Bronchial epithelial cell (primary cell): ENCODE data around the gene MBOAT7. TPM values are rescaled to one million over a fixed set of nuclear protein-coding genes. Genes with fewer than 3 reads are reported as not detected.
"Not testable (repeated sequence)": the region's sequence is repeated elsewhere in the genome, so short reads cannot be mapped to it uniquely, and the experiment has no call there.

Experiments
- DNase-seq: peaks from one replicate; pipeline ENCODE4 v3.0.0-alpha.2; 2010; ENCODE audit warnings: low read depth
- FAIRE-seq: peaks from 2 replicates; lab custom pipeline; 2011; peaks lifted over from hg19 to GRCh38; lab: Jason Lieb, UNC
- H3K27me3 ChIP-seq: 2 replicates; pipeline ENCODE4 v1.5.1; 2011; ENCODE audit warnings: low read length; ENCODE audit not compliant: control insufficient read depth, insufficient read depth
- H3K36me3 ChIP-seq: 2 replicates; pipeline ENCODE4 v1.5.1; 2011; ENCODE audit warnings: low read length; ENCODE audit not compliant: control insufficient read depth, insufficient read depth
- H3K4me3 ChIP-seq: 2 replicates; pipeline ENCODE4 v1.5.1; 2011; ENCODE audit warnings: mild to moderate bottlenecking, low read depth, low read length, control low read depth
- CTCF ChIP-seq: IDR thresholded peaks from 2 replicates; pipeline ENCODE4 v1.5.1; 2011; ENCODE audit warnings: mild to moderate bottlenecking, moderate library complexity, low read length, control low read depth, inconsistent platforms; ENCODE audit not compliant: insufficient read depth, severe bottlenecking
- total RNA-seq: library from RNA; depleted of rRNA; stranded (reverse); fragments of >200 nt; gene quantifications from 2 replicates; pipeline ENCODE4 v1.2.1, GENCODE V29; 2014

MBOAT7 gene
- total RNA-seq, 1 donor from 2014 or later: 6.8 TPM

DNA sequence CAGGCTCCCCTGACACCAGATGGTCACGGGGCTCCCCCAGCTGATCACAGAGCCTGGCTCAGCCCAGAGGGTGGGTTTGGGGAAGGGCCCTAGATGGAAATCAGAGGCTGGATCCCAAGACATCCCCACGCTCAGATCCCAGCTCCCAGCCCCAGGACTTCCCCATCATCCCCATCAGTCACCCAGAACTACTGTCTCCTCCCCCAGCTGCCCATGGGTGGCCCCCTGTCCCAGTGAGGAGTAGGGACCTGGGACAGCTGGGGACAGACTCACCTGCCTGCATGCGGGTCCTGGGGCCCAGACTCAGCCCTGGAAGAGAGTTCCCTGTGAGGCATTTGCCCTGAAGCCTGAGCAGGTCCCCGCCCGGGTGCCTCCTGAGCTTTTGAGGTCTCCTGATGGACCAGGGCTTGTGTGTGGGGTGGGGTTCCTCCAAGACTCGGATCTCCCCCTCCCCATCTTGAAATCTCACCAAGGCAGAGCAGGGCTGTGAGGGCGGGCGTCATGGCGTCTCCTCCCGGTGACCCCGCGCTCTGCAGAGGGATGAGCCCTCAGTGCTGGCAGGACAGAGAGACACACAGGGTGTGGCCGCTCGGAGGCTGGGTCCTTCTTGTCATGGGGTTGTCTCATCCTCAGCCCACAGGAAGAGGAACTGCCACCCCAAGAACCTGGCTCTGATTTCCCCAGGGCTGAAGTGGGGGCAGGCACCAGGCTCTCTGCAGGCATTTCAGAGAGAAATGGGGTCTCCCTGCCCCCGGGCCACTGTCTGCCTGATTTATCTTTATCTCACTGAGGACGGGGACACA, 33.3 kb upstream of the MBOAT7 start, which contains the start of gene LILRB3:
Gene LILRB3, minus strand, starts transcription at position 534 of the 803 bp plus-strand sequence. Its CDS starts 31 bp downstream, at position 503.
- H3K27me3 ChIP-seq, H3K4me3 ChIP-seq, DNase-seq, H3K36me3 ChIP-seq, FAIRE-seq: not testable (repeated sequence)

GRCh38 chr19:54221947-54222346, 32.6 kb upstream of the MBOAT7 start:
- not testable (repeated sequence) for H3K27me3 ChIP-seq, DNase-seq, H3K36me3 ChIP-seq, H3K4me3 ChIP-seq, FAIRE-seq

DNA sequence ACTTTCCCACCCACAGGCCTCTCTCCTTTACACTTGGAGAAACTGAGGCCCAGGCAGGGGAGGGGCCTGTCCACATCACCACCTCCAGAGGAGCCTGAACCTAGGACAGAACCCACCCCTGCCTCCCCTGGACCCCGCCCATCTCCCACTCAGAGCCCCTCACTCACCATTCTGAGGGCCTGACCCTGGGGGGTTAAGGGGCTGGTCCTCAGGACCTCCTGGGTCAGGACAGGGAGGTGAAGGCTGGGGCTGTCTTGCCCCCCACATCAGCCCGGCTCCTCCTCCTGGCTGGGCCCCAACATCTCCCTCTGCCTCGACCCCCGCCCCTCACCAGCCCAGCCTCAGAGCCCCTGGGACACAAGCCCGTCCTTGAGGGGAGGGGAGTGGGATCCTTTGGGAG, 30.3 kb upstream of the MBOAT7 start:
- not testable (repeated sequence) for FAIRE-seq, H3K36me3 ChIP-seq, H3K27me3 ChIP-seq, H3K4me3 ChIP-seq, DNase-seq

DNA sequence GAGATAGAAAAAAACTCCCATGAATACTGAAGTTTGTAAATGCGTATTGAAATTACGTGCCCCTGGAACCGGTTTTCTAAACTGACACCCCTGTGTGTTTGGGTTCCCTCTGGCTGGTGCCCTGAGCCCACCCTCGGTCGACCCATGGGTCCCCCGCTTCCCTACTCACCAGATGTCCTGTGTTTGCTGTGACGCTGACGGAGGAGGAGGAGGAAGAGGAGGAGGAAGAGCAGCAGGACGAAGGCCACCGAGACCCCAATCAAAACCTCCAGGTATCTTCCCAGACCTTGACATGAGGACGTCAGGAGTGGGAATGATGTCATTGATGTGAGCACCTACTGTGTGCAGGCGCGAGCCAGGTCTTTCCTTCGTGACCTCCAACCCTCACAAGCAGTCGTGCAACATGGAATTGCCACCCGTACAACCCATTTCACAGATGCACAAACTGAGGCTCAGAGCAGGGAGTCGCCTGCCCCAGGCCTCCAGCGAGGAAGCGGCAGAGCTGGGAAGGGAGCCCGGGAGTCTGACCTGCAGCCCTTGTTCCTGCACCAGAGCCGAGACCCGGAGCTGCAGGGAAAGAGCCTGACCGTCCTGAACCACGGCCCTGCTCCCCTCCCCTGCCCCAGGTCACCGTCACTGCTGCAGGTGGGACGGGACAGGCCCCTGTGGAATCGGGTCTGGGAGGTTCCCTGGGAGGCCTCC, 29.7 kb upstream of the MBOAT7 start:
- no peak for TF ChIP-seq CTCF
- Histone ChIP-seq H3K27me3 (no peaks in the 10 kb centered on the region), H3K4me3 (no peak overlapping the region), H3K36me3 (no peaks in the 10 kb centered on the region)
- FAIRE-seq (no peak), DNase-seq (no peak)

DNA sequence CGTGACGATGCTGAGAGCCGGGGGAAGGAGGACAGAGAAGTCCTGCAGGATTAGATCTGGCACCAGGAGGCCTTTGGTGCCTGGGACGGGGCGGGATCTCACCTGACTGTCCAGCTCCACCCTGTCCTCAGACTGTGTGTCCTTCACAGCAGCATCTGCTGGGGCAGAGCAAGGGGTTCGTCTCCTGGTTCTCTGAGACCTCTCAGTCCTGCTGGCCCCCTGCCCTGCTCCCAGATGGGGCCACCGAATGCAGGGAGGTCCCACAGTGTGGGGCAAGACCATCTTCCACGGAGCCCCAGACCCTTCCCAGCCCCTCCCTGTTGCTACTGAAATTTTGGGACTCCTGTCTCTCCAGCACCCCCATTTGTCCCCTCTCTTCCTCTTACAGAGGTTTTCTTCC, 28.9 kb upstream of the MBOAT7 start:
- H3K27me3 ChIP-seq: no peaks in the 10 kb centered on the region
- no peaks in the 10 kb centered on the region for H3K36me3 ChIP-seq
- DNase-seq: no peak
- no peak overlapping the region for H3K4me3 ChIP-seq
- no peak for TF ChIP-seq CTCF
- no peak for FAIRE-seq

- not testable (repeated sequence) for FAIRE-seq, H3K27me3 ChIP-seq, DNase-seq, H3K4me3 ChIP-seq, H3K36me3 ChIP-seq
Observed at GRCh38 chr19:54217517-54218247, 28.3 kb upstream of the MBOAT7 start.

- TF ChIP-seq CTCF: no peak
- Histone ChIP-seq H3K36me3 (no peaks in the 10 kb centered on the region), H3K27me3 (no peaks in the 10 kb centered on the region), H3K4me3 (no peak overlapping the region)
- FAIRE-seq: no peak
- no peak for DNase-seq
Observed at GRCh38 chr19:54216869-54217268, 27.5 kb upstream of the MBOAT7 start.

GRCh38 chr19:54214734-54215133, 25.4 kb upstream of the MBOAT7 start:
- H3K4me3 ChIP-seq, H3K36me3 ChIP-seq, H3K27me3 ChIP-seq, DNase-seq, FAIRE-seq: not testable (repeated sequence)

- H3K4me3 ChIP-seq, FAIRE-seq, DNase-seq, H3K27me3 ChIP-seq, H3K36me3 ChIP-seq: not testable (repeated sequence)
Observed at GRCh38 chr19:54214217-54214616, 24.8 kb upstream of the MBOAT7 start.
